RPMI8226 (cell line): Measurements from ENCODE around the gene LGI4.

Experiments used
- DNase-seq: peaks from one replicate; pipeline ENCODE4 v3.0.0-alpha.2; 2015

The LGI4 gene

GRCh38 chr19:35134601-35135242, at the start of gene LGI4:
Gene LGI4, minus strand, starts transcription at chr19:35135059. Its CDS starts 379 bp downstream, at chr19:35134680.
- DNase-seq = no peak

DNA sequence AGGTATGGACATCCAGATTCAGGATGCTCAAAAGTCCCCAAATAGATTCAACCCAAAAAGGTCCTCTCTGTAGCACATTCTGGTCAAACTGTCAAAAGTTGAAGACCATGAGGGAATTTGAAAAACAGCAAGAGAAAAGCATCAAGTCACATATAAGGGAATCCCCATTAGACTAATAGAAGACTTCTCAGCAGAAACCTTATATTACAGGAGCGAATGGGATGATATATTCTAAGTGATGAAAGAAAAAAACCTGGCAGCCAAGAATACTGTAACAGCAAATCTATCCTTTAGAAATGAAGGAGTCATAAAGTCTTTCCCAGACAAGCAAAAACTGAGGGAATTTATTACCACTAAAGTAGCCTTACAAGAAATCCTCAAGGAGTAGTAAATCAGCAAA, 49.4 kb upstream of the LGI4 start:
- DNase-seq = no peak

DNA sequence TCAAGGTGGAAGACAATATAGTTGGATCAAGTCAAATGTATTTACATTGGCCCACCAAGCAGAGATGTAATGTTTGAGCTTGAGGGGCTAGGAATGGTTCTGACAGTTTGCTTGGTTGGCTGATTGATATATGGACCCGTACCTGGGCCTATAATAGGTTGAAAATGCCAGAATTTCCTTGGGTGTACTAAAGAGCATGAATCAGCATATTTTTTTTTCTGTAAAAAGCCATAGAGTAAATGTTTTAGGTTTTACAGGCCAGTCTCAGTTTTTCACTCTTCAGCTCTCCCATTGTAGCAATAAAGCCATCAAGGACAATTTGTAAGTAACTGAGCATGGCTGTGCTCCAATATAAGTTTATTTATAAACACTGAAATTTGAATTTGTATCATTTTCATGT, 46.5 kb upstream of the LGI4 start:
- DNase-seq = no peak

GRCh38 chr19:35179830-35180229, 45.0 kb upstream of the LGI4 start:
- no peak for DNase-seq

GRCh38 chr19:35178701-35179100, 43.8 kb upstream of the LGI4 start:
- DNase-seq = no peak

- DNase-seq = no peak
These were observed 42.8 kb upstream of the LGI4 start for GRCh38 chr19:35177377-35178274.

- no peak for DNase-seq
These were observed 41.3 kb upstream of the LGI4 start for GRCh38 chr19:35176181-35176570.

DNA sequence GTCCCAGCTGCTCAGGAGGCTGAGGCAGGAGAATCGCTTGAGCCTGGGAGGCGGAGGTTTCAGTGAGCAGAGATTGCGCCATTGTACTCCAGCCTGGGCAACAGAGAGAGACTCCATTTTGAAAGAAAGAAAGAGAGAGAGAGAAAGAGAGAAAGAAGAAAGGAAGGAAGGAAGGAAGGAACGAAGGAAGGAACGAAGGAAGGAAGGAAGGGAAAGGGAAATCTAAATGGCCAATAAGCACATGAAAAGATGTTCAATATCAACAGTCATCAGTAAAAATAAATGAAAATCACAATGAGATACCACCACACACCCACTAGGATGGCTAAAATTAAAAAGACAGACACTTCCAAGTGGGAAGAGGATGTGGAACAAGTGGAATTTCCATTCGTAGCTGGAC, 39.4 kb upstream of the LGI4 start:
- no peak for DNase-seq

DNA sequence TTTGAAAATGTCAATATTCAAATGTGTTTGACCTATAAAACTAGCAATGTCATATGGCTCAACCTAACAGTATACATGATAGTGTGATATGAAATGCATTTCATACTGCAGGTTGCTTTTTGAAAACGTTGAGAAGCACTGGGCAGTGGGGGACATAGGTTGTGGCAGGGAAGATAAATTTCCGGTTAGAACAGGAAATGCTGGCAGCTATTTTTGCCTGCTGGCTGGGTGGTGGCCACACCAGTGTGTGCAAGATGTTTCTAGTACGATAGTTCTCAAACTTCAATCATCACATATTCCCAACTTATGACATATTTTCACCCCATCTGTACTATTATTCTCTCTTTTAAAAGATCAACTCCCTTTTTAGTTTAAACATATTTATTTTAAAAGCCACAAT, 36.9 kb upstream of the LGI4 start:
- no peak for DNase-seq

GRCh38 chr19:35170359-35171061, 35.7 kb upstream of the LGI4 start:
- DNase-seq = no peak

DNA sequence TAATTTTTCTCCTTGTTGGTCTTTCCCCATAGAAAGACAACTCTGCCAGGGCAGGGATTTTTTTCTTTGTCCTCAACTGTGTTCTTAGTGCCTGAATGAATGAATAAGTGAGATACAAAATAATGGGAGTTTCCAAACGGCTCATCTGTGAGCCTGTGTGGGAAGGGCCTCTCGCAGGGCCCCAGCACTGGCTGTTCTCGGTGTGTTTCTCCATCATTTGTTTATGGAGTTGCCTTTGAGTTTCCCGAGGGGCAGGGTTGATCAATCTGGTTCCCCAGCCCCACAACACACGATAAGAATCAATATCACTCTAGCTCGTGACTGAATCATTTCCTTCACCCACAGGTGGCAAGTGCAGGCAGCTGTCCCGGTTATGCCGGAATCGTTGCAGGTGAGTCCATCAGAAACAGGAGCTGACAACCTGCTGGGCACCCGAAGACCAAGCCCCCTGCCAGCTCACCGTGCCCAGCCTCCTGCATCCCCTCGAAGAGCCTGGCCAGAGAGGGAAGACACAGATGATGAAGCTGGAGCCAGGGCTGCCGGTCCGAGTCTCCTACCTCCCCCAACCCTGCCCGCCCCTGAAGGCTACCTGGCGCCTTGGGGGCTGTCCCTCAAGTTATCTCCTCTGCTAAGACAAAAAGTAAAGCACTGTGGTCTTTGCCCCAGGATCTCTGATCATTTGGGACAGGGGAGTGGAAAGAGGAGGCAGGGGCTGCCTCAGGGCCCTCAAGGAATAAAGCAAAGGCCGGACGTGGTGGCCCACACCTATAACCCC, 34.5 kb upstream of the LGI4 start:
- no peak for DNase-seq

DNA sequence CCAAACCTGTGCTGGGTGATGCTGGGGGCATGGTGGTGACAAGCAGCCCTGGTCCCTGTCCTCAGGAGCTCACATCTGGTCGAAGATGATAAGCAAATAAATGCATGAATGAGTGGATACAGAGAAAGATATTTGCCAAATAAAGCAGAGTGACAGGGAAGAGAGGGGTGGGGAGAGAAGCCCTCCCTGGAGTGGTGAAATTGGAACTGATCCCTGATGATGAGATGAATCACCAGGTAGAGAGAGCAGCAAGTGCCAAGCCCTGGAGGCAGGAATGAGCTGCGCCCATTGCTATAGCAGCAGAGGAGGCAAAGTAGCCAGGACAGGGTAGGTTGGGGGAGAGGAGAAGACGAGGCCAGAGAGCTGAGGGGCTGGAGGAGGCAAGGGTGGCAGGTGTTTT, 33.3 kb upstream of the LGI4 start:
- DNase-seq = no peak

DNA sequence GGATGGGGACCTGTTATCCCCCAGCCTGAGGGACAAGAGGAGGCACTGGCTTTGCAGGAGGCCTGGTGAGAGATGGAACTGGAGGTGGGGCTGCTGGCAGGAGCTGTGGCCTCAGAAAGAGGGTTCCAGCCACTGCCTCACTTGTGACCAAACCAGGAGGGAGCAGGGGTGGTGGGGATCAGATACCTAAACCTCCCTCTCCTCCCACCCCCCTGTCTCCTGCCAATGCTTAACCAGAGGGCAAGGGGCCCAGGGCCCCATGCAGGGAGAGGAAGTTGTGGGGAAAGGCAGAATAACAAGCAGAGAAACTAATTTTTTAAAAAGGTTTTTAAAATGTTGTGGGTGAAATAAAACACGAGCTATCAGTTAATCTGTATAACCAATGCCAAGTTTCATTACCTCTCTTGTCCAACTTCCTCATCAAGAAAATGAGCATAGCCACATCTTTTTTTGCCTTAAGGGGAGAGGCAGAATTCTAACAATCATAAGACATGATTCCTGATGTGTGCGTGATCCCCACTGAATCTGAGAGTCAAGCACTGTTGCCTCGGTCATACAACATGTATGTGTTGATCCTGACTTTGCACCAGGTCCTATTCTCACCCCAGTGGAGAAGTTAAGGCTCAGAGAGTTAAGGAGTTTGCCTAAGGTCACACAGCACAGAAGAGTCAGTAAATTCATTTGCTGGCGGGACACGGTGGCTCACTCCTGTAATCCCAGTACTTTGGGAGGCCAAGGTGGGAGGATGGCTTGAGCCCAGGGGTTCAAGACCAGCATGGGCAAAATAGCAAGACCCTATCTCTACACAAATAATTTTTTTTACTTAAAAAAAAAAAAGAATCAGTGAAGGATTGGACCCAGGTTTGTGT, 32.6 kb upstream of the LGI4 start:
- peak; percentile 17 for DNase-seq

- no peak for DNase-seq
These were observed 31.5 kb upstream of the LGI4 start for GRCh38 chr19:35166100-35167063.

DNA sequence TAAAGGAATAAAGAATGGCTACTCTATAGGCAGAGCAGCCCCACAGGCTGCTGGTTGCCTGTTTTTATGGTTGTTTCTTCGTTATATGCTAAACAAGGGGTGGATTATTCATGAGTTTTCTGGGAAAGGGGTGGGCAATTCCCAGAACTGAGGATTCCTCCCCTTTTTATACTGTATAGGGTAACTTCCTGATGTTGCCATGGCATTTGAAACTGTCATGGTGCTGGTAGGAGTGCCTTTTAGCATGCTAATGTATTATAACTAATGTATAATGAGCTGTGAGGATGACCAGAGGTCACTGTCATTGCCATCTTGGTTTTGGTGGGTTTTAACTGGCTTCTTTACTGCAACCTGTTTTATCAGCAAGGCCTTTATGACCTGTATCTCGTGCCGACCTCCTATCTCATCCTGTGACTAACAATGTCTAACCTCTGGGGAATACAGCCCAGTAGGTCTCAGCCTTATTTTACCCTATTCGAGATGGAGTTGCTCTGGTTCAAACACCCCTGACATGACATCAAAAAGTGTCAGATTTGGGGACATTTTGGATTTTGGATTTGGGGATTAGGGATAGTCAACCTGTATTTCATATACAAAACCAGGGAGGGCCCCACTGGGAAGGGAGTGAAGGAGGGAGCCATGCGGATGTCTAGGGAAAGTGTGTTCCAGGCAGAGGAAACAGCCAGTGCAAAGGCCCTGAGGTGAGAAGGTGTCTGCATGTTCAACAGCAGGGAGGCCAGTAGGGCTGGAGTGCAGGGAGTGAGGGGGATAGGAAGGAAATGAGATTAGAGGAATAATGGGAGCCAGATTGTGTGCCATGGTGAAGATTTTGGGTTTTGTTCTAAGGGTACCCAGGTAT, 30.6 kb upstream of the LGI4 start:
- DNase-seq = no peak

DNA sequence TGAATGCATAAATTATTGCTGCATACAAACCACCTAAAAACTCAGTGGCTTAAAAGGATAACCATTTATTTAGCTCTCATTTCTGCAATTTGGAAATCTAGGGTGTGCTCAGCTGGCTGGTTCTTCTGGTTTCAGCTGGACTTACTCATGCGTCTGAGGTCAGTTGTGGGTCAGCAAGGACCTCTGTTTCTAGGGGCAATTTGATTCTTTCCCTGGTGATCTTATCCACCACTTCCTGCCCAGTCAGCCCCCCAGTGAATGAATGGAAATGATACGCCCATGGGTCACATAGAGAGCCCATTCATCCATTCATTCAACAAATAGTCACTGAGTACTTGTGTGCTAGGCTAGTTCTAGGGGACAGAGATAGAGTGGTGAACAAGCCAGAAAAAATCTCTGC, 29.6 kb upstream of the LGI4 start:
- no peak for DNase-seq

DNA sequence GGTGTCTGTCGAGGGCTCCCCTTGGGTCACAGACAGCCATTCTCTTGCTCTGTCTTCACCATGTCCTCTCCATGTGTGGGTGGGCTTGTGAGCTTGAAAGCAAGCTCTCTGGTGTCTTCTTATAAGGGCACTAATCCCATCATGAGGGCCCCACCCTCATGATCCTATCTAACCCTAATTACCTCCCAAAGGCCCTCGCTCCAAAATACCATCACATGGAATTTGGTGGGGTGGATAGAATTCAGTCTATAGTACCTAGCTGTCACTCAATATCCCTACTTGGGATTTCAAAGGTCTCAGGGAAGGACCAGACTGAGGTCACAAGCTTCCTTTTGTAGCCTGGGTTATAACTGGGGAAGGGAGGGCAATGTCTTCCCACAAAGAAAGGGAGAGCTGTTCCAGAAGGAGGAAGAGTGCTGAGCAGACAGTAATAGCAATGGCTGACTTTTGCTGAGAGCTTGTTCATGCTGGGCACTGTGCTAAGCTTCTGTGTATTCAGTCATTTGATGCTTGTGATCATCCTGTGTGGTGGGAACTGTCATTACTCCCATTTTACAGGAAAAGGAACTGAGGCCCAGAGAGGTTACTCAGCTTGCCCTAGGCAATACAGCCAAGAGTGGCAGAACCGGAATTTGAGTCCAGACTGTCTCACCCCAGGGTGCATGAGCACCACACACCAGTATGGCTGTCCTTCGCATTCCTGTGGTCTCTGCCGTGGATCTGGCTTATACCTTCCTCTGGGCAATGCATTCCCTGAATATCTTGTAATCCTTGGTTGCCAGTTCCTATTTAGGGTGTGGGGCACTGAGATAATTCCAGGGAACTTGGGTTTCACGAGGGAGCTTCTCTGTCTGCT, 27.8 kb upstream of the LGI4 start:
- DNase-seq = no peak

DNA sequence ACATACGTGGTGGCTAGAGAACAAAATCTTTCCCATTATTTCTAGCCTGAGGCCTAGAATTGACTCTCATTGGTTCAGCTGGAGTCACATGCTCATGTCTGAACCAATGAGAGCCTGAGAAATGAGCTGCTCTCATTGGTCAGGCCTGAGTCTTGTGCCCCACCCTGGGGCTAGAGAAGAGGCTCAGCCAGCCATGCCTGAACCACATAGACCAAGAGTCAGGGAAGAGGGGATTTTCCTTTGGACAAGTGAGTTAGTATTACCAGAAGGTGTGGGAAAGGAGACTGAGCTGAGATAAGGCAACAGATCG, 26.5 kb upstream of the LGI4 start:
- DNase-seq = no peak
